Measurements from ENCODE around the gene EFS. TPM values are rescaled to one million over a fixed set of nuclear protein-coding genes. Genes with fewer than 3 reads are reported as not detected.

Gene EFS
- polyA plus RNA-seq, 1 donor: 19.0 TPM

DNA sequence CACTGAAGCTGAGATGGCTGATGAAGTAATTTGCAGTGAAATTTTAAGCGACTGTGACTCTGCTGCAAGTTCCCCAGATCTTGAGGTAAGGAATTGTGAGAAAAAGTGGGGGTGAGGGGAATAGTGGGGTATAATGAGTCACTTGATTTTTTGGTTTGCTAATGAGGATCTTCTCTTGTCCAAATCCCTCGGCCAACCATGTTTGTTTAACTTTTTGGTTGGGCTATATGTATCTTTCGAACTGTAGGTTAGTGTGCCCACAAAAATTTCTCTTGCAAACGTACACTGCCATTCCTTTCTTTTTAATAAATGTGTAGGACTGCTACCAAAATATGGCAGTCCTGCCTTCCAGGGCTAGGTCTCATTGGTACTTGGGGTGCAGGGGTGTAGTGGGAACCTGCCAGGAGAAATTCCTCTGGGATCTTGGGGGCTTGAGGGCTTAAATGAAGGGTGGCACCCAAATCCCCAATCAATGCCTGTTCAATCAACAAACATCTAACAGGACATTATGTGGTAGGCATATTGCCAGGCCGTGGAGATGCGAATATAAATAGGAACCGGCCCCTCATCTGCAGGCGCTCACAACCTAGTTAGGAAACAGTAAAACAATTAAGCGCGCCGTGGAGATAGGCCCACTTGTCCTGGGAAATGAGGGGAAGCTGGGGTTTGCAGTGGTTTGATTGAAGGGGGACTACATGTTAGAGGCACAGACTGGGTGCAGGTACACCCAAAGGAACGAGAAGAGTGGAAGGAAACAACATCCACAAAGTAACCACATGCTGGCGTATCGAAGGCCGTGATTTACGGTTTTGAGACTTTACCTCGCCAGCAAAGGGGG, 45.0 kb downstream of the EFS start:
- H3K27me3 ChIP-seq (ENCODE audit: control insufficient read depth, insufficient read depth, low read length): no peaks in the 10 kb centered on the region

DNA sequence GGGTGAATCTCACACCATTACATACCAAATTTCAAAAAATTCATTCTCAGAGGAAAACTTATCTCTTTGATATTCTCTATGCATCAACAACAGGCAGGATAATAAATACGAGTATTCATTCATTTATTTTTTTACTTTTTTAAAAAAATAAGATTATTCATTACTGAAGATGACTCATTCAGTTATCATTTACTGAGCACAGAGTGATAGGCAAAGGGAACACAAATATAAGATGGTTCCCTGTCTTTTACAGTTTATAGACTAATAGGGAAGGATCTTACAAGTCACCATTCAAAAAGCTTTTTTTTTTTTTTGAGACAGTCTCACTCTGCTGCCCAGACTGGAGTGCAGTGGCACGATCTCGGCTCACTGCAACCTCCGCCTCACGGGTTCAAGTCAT, 48.7 kb downstream of the EFS start:
- Histone ChIP-seq H3K9me3 (ENCODE audit: control insufficient read depth, low read depth, low read length) (no peaks in the 10 kb centered on the region), H3K27ac (ENCODE audit: low read length) (no peak overlapping the region), H3K36me3 (ENCODE audit: control insufficient read depth, insufficient read depth, low read length) (peaks cover 10% of the 10 kb centered on the region), H3K4me1 (ENCODE audit: control insufficient read depth, insufficient read depth, low read length) (no peaks in the 10 kb centered on the region), H3K4me3 (ENCODE audit: low read length) (no peak overlapping the region), H3K27me3 (ENCODE audit: control insufficient read depth, insufficient read depth, low read length) (no peaks in the 10 kb centered on the region)
- no peak for DNase-seq
- WGBS (ENCODE audit: insufficient coverage, low lambda C conversion rate): 83% methylated on average over 1 of the region's 5 CpGs

More for the DNA sequence above, 45.0 kb downstream of the EFS start:
- H3K4me3 ChIP-seq (ENCODE audit: low read length): no peak overlapping the region
- no peaks in the 10 kb centered on the region for H3K9me3 ChIP-seq (ENCODE audit: control insufficient read depth, low read depth, low read length)
- WGBS (ENCODE audit: insufficient coverage, low lambda C conversion rate): no CpG with 5 or more reads among the region's 17 CpGs
- peak overlapping the region; percentile 92 for H3K27ac ChIP-seq (ENCODE audit: low read length)
- peaks cover 7% of the 10 kb centered on the region for H3K4me1 ChIP-seq (ENCODE audit: control insufficient read depth, insufficient read depth, low read length)
- H3K36me3 ChIP-seq (ENCODE audit: control insufficient read depth, insufficient read depth, low read length): peaks cover 27% of the 10 kb centered on the region
- no peak for DNase-seq

DNA sequence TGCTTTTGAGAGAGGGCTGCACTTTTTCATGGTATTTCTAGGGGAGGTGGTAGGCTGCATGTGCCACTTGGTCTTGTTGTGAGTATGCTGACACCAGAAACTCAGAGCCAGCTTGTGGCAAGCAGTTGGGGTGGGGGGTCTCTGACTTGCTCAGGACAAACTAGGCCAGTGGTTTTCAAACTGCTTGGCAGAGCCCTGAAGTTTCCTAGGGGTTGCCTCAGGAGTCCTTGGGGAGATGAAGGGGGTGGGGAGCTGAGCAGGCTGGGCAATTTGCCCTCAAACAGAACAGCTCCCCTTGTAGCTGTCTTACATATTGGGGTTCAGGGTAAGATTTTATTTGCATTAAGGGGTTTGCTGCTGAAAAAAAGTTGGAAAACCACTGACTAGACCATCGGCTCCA, 54.4 kb downstream of the EFS start:
- no peak overlapping the region for H3K27ac ChIP-seq (ENCODE audit: low read length)
- peaks cover 43% of the 10 kb centered on the region for H3K36me3 ChIP-seq (ENCODE audit: control insufficient read depth, insufficient read depth, low read length)
- H3K27me3 ChIP-seq (ENCODE audit: control insufficient read depth, insufficient read depth, low read length): no peaks in the 10 kb centered on the region
- DNase-seq: no peak
- no peaks in the 10 kb centered on the region for H3K9me3 ChIP-seq (ENCODE audit: control insufficient read depth, low read depth, low read length)
- WGBS (ENCODE audit: insufficient coverage, low lambda C conversion rate): no CpG with 5 or more reads among the region's 1 CpG
- no peak overlapping the region for H3K4me3 ChIP-seq (ENCODE audit: low read length)
- peaks cover 24% of the 10 kb centered on the region for H3K4me1 ChIP-seq (ENCODE audit: control insufficient read depth, insufficient read depth, low read length)

GRCh38 chr14:23308721-23309445, 56.1 kb downstream of the EFS start:
- no peak for DNase-seq
- peaks cover 25% of the 10 kb centered on the region for H3K4me1 ChIP-seq (ENCODE audit: control insufficient read depth, insufficient read depth, low read length)
- H3K4me3 ChIP-seq (ENCODE audit: low read length): no peak overlapping the region
- H3K36me3 ChIP-seq (ENCODE audit: control insufficient read depth, insufficient read depth, low read length): peaks cover 43% of the 10 kb centered on the region
- no peaks in the 10 kb centered on the region for H3K27me3 ChIP-seq (ENCODE audit: control insufficient read depth, insufficient read depth, low read length)
- no CpG with 5 or more reads among the region's 17 CpGs for WGBS (ENCODE audit: insufficient coverage, low lambda C conversion rate)
- no peak overlapping the region for H3K27ac ChIP-seq (ENCODE audit: low read length)
- no peaks in the 10 kb centered on the region for H3K9me3 ChIP-seq (ENCODE audit: control insufficient read depth, low read depth, low read length)

GRCh38 chr14:23307687-23308644, 57.0 kb downstream of the EFS start:
- H3K9me3 ChIP-seq (ENCODE audit: control insufficient read depth, low read depth, low read length): no peaks in the 10 kb centered on the region
- H3K4me3 ChIP-seq (ENCODE audit: low read length): peak overlapping the region; percentile 91
- DNase-seq: no peak
- H3K27ac ChIP-seq (ENCODE audit: low read length): no peak overlapping the region
- peaks cover 43% of the 10 kb centered on the region for H3K36me3 ChIP-seq (ENCODE audit: control insufficient read depth, insufficient read depth, low read length)
- H3K27me3 ChIP-seq (ENCODE audit: control insufficient read depth, insufficient read depth, low read length): no peaks in the 10 kb centered on the region
- H3K4me1 ChIP-seq (ENCODE audit: control insufficient read depth, insufficient read depth, low read length): peaks cover 25% of the 10 kb centered on the region
- 100% methylated on average over 1 of the region's 22 CpGs for WGBS (ENCODE audit: insufficient coverage, low lambda C conversion rate)

GRCh38 chr14:23307146-23307530, 57.8 kb downstream of the EFS start:
- H3K4me1 ChIP-seq (ENCODE audit: control insufficient read depth, insufficient read depth, low read length): peaks cover 25% of the 10 kb centered on the region
- peak overlapping the region; percentile 91 for H3K4me3 ChIP-seq (ENCODE audit: low read length)
- peaks cover 40% of the 10 kb centered on the region for H3K36me3 ChIP-seq (ENCODE audit: control insufficient read depth, insufficient read depth, low read length)
- H3K27ac ChIP-seq (ENCODE audit: low read length): peak overlapping the region; percentile 94
- WGBS (ENCODE audit: insufficient coverage, low lambda C conversion rate): no CpG with 5 or more reads among the region's 5 CpGs
- no peak for DNase-seq
- no peaks in the 10 kb centered on the region for H3K9me3 ChIP-seq (ENCODE audit: control insufficient read depth, low read depth, low read length)
- no peaks in the 10 kb centered on the region for H3K27me3 ChIP-seq (ENCODE audit: control insufficient read depth, insufficient read depth, low read length)

DNA sequence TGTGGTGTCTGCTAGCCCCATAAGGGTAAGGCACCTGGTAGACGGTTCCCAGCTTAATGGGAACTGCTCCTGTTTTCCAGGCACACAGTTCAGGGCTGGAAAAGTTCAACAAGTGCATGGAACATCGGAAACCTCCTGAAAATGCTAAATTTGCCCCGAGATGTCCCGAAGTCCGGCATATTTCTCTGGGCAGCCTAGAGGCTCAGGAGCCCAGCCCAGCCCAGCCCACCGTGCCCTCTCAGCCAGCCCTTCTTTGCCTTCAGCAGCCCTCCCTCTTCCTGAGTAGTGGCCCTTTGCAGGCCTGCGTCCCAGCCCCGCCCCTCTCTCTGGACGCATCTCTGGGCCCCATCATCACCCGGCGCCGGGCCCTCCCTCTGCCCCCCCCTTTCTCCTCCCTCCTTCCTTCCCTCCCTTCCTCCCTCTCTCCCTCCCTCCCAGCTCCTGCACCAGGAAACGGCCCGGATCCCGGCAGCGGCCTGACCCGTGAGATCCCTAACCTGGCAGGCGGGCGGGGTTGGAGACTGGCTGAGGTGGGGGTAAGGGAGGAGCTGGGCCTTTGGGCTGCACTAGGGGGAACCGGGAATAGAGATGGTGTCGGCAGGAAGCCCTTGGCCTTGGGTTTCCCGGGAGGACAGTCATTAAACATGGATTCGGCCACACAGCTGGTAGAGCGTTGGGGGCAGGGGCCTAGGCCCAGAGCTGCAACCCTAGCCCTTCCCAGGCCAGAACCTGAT, 58.4 kb downstream of the EFS start, which contains the start of gene BCL2L2:
TSS of gene BCL2L2 (plus strand) at position 422 of the 734 bp plus-strand sequence. CDS start 935 bp downstream, outside the sequence.
- Histone ChIP-seq H3K9me3 (ENCODE audit: control insufficient read depth, low read depth, low read length) (no peaks in the 10 kb centered on the region), H3K27me3 (ENCODE audit: control insufficient read depth, insufficient read depth, low read length) (no peaks in the 10 kb centered on the region), H3K36me3 (ENCODE audit: control insufficient read depth, insufficient read depth, low read length) (peaks cover 37% of the 10 kb centered on the region), H3K4me3 (ENCODE audit: low read length) (peak within 1 kb of the TSS; percentile 91), H3K27ac (ENCODE audit: low read length) (peak within 1 kb of the TSS; percentile 94), H3K4me1 (ENCODE audit: control insufficient read depth, insufficient read depth, low read length) (peaks cover 25% of the 10 kb centered on the region)
- peak; percentile 94 to 97 for DNase-seq
- 0% methylated on average over 1 of the region's 24 CpGs for WGBS (ENCODE audit: insufficient coverage, low lambda C conversion rate)

Other genes starting within 250 kb of the EFS start
- gene CEBPE, start 245.9 kb downstream of the EFS start, polyA plus RNA-seq: 0.07 TPM
- 94.4 TPM for gene SLC7A8, start 181.5 kb downstream of the EFS start, polyA plus RNA-seq
- 0.34 TPM for gene RNF212B, start 127.2 kb downstream of the EFS start, polyA plus RNA-seq
- 15.7 TPM for gene HOMEZ, start 79.0 kb downstream of the EFS start, polyA plus RNA-seq
- 27.3 TPM for gene PPP1R3E, start 62.3 kb downstream of the EFS start, polyA plus RNA-seq
- 53.8 TPM for gene BCL2L2, start 58.3 kb downstream of the EFS start, polyA plus RNA-seq
- gene PABPN1, start 43.7 kb downstream of the EFS start, polyA plus RNA-seq: 199 TPM
- 46.9 TPM for gene SLC22A17, start 12.3 kb downstream of the EFS start, polyA plus RNA-seq
- not detected for gene IL25, start 7.6 kb upstream of the EFS start, polyA plus RNA-seq
- gene CMTM5, start 11.9 kb upstream of the EFS start, polyA plus RNA-seq: 3.4 TPM
- 0.03 TPM for gene MYH6, start 43.1 kb upstream of the EFS start, polyA plus RNA-seq
- 0.91 TPM for gene MYH7, start 70.5 kb upstream of the EFS start, polyA plus RNA-seq
- gene NGDN, start 104.5 kb upstream of the EFS start, polyA plus RNA-seq: 48.3 TPM
- 4.1 TPM for gene ZFHX2, start 186.6 kb upstream of the EFS start, polyA plus RNA-seq
- gene THTPA, start 191.1 kb upstream of the EFS start, polyA plus RNA-seq: 34.8 TPM
- gene AP1G2, start 202.6 kb upstream of the EFS start, polyA plus RNA-seq: 166 TPM
- gene JPH4, start 213.6 kb upstream of the EFS start, polyA plus RNA-seq: 6.6 TPM

All from large intestine (tissue), 3 donors.